Astrocyte of the spinal cord (primary cell): Measurements from ENCODE around the gene MNAT1.

Source experiments
- DNase-seq: peaks from one replicate; pipeline ENCODE4 v3.0.0; 2011; ENCODE audit warnings: low read depth, low spot score
- H3K4me3 ChIP-seq: 2 replicates; pipeline ENCODE4 v1.5.1; 2011; ENCODE audit warnings: low read depth, mild to moderate bottlenecking, low read length, moderate library complexity
- CTCF ChIP-seq: IDR thresholded peaks from 2 replicates; pipeline ENCODE4 v1.5.1; 2012; ENCODE audit warnings: low read depth, mild to moderate bottlenecking, low read length, inconsistent platforms
- in situ Hi-C: cut with HindIII; loops from 2 replicates; pipeline ENCODE4 v1.10.0; 2017; ENCODE audit warnings: low sequenced_read_pairs

The MNAT1 gene

GRCh38 chr14:60707858-60708257 is 26.7 kb upstream of the MNAT1 start:
- no peak for TF ChIP-seq CTCF
- DNase-seq: no peak
- no peak overlapping the region for H3K4me3 ChIP-seq
- in situ Hi-C loops: no loop called here

DNA sequence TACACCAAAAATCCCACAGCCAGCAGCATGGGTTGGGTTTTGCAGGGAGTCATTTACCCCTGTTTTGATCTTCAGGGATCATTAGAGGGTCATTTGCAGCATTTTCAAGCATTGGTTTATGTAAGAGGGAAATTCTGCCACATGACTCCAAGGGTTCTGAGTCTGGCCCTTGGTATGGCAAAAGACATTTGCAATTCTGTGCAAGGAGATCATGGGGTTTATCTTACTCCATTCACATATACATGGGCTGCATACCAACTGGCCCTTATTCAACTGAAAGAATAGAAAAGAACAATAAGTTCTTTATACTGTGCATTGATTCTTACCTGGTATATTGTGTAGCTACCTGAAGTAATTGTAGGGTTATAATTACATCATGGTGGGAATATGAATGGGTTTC is 24.1 kb upstream of the MNAT1 start:
- in situ Hi-C loops: no loop called here
- no peak for DNase-seq
- no peak for TF ChIP-seq CTCF

DNA sequence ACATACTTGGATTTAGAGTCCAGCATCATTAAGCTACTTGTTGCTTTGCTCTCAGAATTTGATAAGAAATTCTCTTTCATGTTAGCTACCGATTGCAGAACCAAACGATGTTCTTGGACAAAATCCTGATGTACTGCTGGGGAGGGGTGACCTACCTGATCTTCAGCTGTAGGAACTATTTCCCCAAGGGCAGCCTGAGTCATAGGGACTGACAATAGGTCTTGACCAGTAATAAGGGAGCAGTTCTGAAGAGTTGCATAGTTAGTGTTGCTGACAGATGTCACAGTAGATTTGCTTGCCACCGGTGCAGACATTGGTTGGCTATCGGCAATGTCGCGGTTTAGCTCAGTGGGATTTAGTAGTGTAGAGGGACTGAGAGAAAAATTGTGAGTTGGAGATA is 21.0 kb upstream of the MNAT1 start:
- in situ Hi-C loops: no loop called here
- H3K4me3 ChIP-seq: no peak overlapping the region
- no peak for DNase-seq
- TF ChIP-seq CTCF: no peak

More for the DNA sequence above, 24.1 kb upstream of the MNAT1 start:
- H3K4me3 ChIP-seq: no peak overlapping the region

DNA sequence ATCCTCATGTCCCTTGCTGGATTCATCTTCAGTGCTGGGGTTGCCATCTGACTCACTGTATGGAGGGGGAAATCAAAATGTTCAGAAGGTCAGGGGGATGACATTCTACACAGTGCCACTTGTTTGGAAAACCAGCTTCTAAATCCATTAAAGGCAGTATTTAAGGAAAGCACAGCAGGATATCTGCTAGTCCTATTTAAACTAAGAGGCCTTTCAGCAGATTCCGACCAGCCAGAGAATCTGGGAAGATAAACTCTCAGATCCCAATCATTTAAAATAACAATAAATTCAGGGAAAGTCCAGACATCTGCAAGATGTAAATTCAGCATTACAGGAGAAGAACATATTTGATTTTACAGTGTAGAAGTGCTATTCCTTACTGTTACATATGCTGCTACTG is 14.2 kb upstream of the MNAT1 start:
- no peak for TF ChIP-seq CTCF
- in situ Hi-C loops: no loop called here
- no peak for DNase-seq
- H3K4me3 ChIP-seq: peak overlapping the region; percentile 57

- peak overlapping the region; percentile 57 for H3K4me3 ChIP-seq
- in situ Hi-C loops: no loop called here
- no peak for DNase-seq
- no peak for TF ChIP-seq CTCF
Measured at GRCh38 chr14:60720962-60721325, 13.6 kb upstream of the MNAT1 start.

GRCh38 chr14:60721326-60722106 is 13.0 kb upstream of the MNAT1 start:
- H3K4me3 ChIP-seq: peak overlapping the region; percentile 57
- DNase-seq: peak; percentile 79
- in situ Hi-C loops: no loop called here
- peak; percentile 50 for TF ChIP-seq CTCF

GRCh38 chr14:60722107-60722356 is 12.5 kb upstream of the MNAT1 start:
- H3K4me3 ChIP-seq: peak overlapping the region; percentile 57
- in situ Hi-C loops: no loop called here
- no peak for TF ChIP-seq CTCF
- no peak for DNase-seq
